CD14-positive monocyte (primary cell): ENCODE results near the gene ETFDH. TPM values are rescaled to one million over a fixed set of nuclear protein-coding genes. Genes with fewer than 3 reads are reported as not detected.

Source experiments
- DNase-seq, 3 donors: peaks; one replicate each; pipeline ENCODE4 v3.0.0-alpha.2; 2011 to 2022
- H2AFZ ChIP-seq: 2 replicates; pipeline ENCODE4 v1.6.0; 2012; ENCODE audit warnings: mild to moderate bottlenecking, low read depth, low read length, inconsistent platforms; ENCODE audit not compliant: insufficient read depth, poor library complexity, severe bottlenecking
- H3K27ac ChIP-seq, 2 donors: 1 replicate in 1 of 2; 2 replicates in 1 of 2; pipeline ENCODE4 v1.5.1; 2012 to 2013; ENCODE audit warnings: low read length in 2 of 2, control low read depth in 1 of 2, inconsistent platforms in 1 of 2, low read depth in 1 of 2, mild to moderate bottlenecking in 1 of 2
- H3K27me3 ChIP-seq, 2 donors: one replicate each; pipeline versions ENCODE4 v1.6.0 to v1.6.1; 2011 to 2013; ENCODE audit warnings: low read length in 2 of 2; ENCODE audit not compliant: control insufficient read depth in 2 of 2, insufficient read depth in 2 of 2
- H3K36me3 ChIP-seq, 2 donors: replicated peaks in 1 of 2; 1 replicate in 1 of 2; 2 replicates in 1 of 2; pipeline versions ENCODE4 v1.5.1 to v1.6.1; 2012 to 2013; ENCODE audit warnings: low read length in 2 of 2, control low read depth in 1 of 2, inconsistent platforms in 1 of 2, mild to moderate bottlenecking in 1 of 2; ENCODE audit not compliant: insufficient read depth in 2 of 2, control insufficient read depth in 1 of 2
- H3K4me1 ChIP-seq, 2 donors: 1 replicate in 1 of 2; 2 replicates in 1 of 2; pipeline versions ENCODE4 v1.5.1 to v1.6.1; 2012 to 2013; ENCODE audit warnings: low read length in 2 of 2, control low read depth in 1 of 2, inconsistent platforms in 1 of 2, mild to moderate bottlenecking in 1 of 2, moderate library complexity in 1 of 2; ENCODE audit not compliant: insufficient read depth in 2 of 2, control insufficient read depth in 1 of 2
- H3K4me2 ChIP-seq: replicated peaks from 2 replicates; pipeline ENCODE3; 2012; ENCODE audit warnings: low read length, moderate library complexity, mild to moderate bottlenecking; ENCODE audit not compliant: poor library complexity, severe bottlenecking; ENCODE audit errors: extremely low read depth
- H3K4me3 ChIP-seq, 3 experiments: fragments of 200-600 bp in 1 of 3; sonication (generic) in 1 of 3; replicated peaks in 1 of 3; 1 replicate in 2 of 3; 2 replicates in 1 of 3; pipeline ENCODE4 v1.5.1; 2011 to 2013; ENCODE audit warnings: low read length in 3 of 3, mild to moderate bottlenecking in 3 of 3, control low read depth in 2 of 3, low read depth in 2 of 3, inconsistent platforms in 1 of 3, moderate library complexity in 1 of 3
- H3K79me2 ChIP-seq: 2 replicates; pipeline ENCODE4 v1.6.0; 2012; ENCODE audit warnings: mild to moderate bottlenecking, control low read depth, inconsistent platforms, low read length, moderate library complexity; ENCODE audit not compliant: insufficient read depth
- H3K9ac ChIP-seq: 2 replicates; pipeline ENCODE4 v1.6.0; 2017; ENCODE audit warnings: low read length, mild to moderate bottlenecking; ENCODE audit not compliant: insufficient read depth, poor library complexity, severe bottlenecking
- H3K9me3 ChIP-seq, 2 donors: replicated peaks in 1 of 2; 1 replicate in 1 of 2; 2 replicates in 1 of 2; pipeline versions ENCODE4 v1.5.1 to v1.6.1; 2012 to 2013; ENCODE audit warnings: low read length in 2 of 2, control low read depth in 1 of 2; ENCODE audit not compliant: control insufficient read depth in 1 of 2, insufficient read depth in 1 of 2
- H4K20me1 ChIP-seq: 2 replicates; pipeline ENCODE4 v1.6.0; 2012; ENCODE audit warnings: mild to moderate bottlenecking, low read length, control low read depth, moderate library complexity; ENCODE audit not compliant: insufficient read depth
- H3K27ac Mint-ChIP-seq, 7 donors: one replicate each; pipeline ENCODE4 v1.8.0; 2020; ENCODE audit warnings: mild to moderate bottlenecking in 7 of 7, mixed read lengths in 7 of 7, moderate library complexity in 6 of 7, inconsistent platforms in 2 of 7
- H3K27me3 Mint-ChIP-seq, 3 donors: one replicate each; pipeline ENCODE4 v1.8.0; 2021 to 2022; ENCODE audit warnings: low read depth in 3 of 3, mild to moderate bottlenecking in 3 of 3, mixed read lengths in 3 of 3, moderate library complexity in 3 of 3, inconsistent platforms in 1 of 3
- H3K36me3 Mint-ChIP-seq, 2 donors: one replicate each; pipeline ENCODE4 v1.8.0; 2020; ENCODE audit warnings: mixed read lengths in 2 of 2, inconsistent platforms in 1 of 2, mild to moderate bottlenecking in 1 of 2
- H3K4me1 Mint-ChIP-seq: one replicate; pipeline ENCODE4 v1.8.0; 2020; ENCODE audit warnings: mild to moderate bottlenecking, mixed read lengths
- H3K4me3 Mint-ChIP-seq, 2 donors: one replicate each; pipeline ENCODE4 v1.8.0; 2020; ENCODE audit warnings: mild to moderate bottlenecking in 2 of 2, mixed read lengths in 2 of 2, moderate library complexity in 1 of 2
- H3K9me3 Mint-ChIP-seq, 7 donors: one replicate each; pipeline ENCODE4 v1.8.0; 2020 to 2022; ENCODE audit warnings: mixed read lengths in 7 of 7, mild to moderate bottlenecking in 6 of 7, moderate library complexity in 6 of 7, inconsistent platforms in 2 of 7
- CTCF ChIP-seq: fragments of 200-600 bp; IDR thresholded peaks from one replicate; pipeline ENCODE4 v1.8.0; 2022; ENCODE audit warnings: antibody characterized with exemption, mild to moderate bottlenecking
- WGBS: methylation state at CpG from one replicate; pipeline ENCODE4 v1.1.5; 2013; ENCODE audit warnings: missing lambda C conversion rate; ENCODE audit not compliant: insufficient coverage; 5-methylcytosine and 5-hydroxymethylcytosine counted together
- intact Hi-C, 2 donors: fragments of 100-400 bp; cut with micrococcal nuclease; formaldehyde crosslinking; loops; one replicate each; pipeline versions ENCODE4 v1.15.0 to v1.15.1; 2023
- polyA plus RNA-seq, 3 donors: library from polyadenylated mRNA; depleted of rRNA in 1 of 3; unstranded in 2 of 3; stranded (reverse) in 1 of 3; fragments of 300-500 nt in 2 of 3; fragments of >200 nt in 1 of 3; fragmentation: Illumina TruSeq in 2 of 3; gene quantifications; 1 replicate in 2 of 3; 2 replicates in 1 of 3; pipeline ENCODE4 v1.2.3, GENCODE V29; 2012 to 2021

Gene ETFDH
- polyA plus RNA-seq, 3 donors, result 11.9 to 17.8 (median 16.8) TPM

GRCh38 chr4:158678767-158679166 is 6.7 kb downstream of the ETFDH start:
- peaks cover 3% of the 10 kb centered on the region for H3K4me1 Mint-ChIP-seq
- Histone ChIP-seq H3K79me2 (peaks cover 25% of the 10 kb centered on the region), H3K9ac (no peak overlapping the region), H3K27ac (no peak overlapping the region), H3K4me1 (no peaks in the 10 kb centered on the region), H2AFZ (no peak overlapping the region), H3K4me3 (no peak overlapping the region), H3K4me2 (no peak overlapping the region), H3K36me3 (peaks cover 5 to 39% of the 10 kb centered on the region in 2 donors), H4K20me1 (no peaks in the 10 kb centered on the region), H3K9me3 (no peaks in the 10 kb centered on the region), H3K27me3 (no peaks in the 10 kb centered on the region)
- no peak overlapping the region for H3K27ac Mint-ChIP-seq
- no peak for TF ChIP-seq CTCF
- peaks cover 15 to 36% of the 10 kb centered on the region in 2 donors for H3K36me3 Mint-ChIP-seq
- no peaks in the 10 kb centered on the region for H3K9me3 Mint-ChIP-seq
- no peaks in the 10 kb centered on the region for H3K27me3 Mint-ChIP-seq
- intact Hi-C loops, result loop anchor here in 1 of 2 donors (10.0 kb wide), 1 partner anchor 46 kb away; the partner anchor contains the start of gene PPID
- no peak overlapping the region for H3K4me3 Mint-ChIP-seq
- no peak for DNase-seq
- no CpG with 5 or more reads among the region's 2 CpGs for WGBS

GRCh38 chr4:158681629-158682028 is 9.5 kb downstream of the ETFDH start:
- H3K4me3 ChIP-seq, result no peak overlapping the region
- no peak overlapping the region for H3K27ac ChIP-seq
- H3K4me1 Mint-ChIP-seq, result no peaks in the 10 kb centered on the region
- no peaks in the 10 kb centered on the region for H3K27me3 Mint-ChIP-seq
- H4K20me1 ChIP-seq, result no peaks in the 10 kb centered on the region
- H3K4me2 ChIP-seq, result no peak overlapping the region
- no peaks in the 10 kb centered on the region for H3K4me1 ChIP-seq
- WGBS, result no CpG with 5 or more reads among the region's 1 CpG
- H3K79me2 ChIP-seq, result peaks cover 9% of the 10 kb centered on the region
- H3K27me3 ChIP-seq, result no peaks in the 10 kb centered on the region
- H3K36me3 ChIP-seq, result peaks cover 22 to 66% of the 10 kb centered on the region in 2 donors
- DNase-seq, result no peak
- H3K9me3 ChIP-seq, result no peaks in the 10 kb centered on the region
- H3K27ac Mint-ChIP-seq, result no peak overlapping the region
- H3K9me3 Mint-ChIP-seq, result no peaks in the 10 kb centered on the region
- H3K4me3 Mint-ChIP-seq, result no peak overlapping the region
- intact Hi-C loops, result no loop called here
- H2AFZ ChIP-seq, result no peak overlapping the region
- H3K36me3 Mint-ChIP-seq, result peaks cover 33 to 55% of the 10 kb centered on the region in 2 donors
- no peak overlapping the region for H3K9ac ChIP-seq
- no peak for TF ChIP-seq CTCF
